Heart right ventricle (tissue), 16 donors: Measurements from ENCODE around the gene PINK1. TPM values are rescaled to one million over a fixed set of nuclear protein-coding genes. Genes with fewer than 3 reads are reported as not detected.

ENCODE experiments used
- ATAC-seq, 8 donors: fragments of 200-7000 bp; cut with Tn5 transposase; one replicate each; pipeline ENCODE4 v1.9.1; 2020; ENCODE audit warnings: mild to moderate bottlenecking in 8 of 8, moderate library complexity in 8 of 8, moderate number of reproducible peaks in 1 of 8
- DNase-seq, 2 donors: peaks; one replicate each; pipeline ENCODE4 v3.0.0-alpha.2; 2020
- H3K27ac ChIP-seq, 10 donors: fragments of 200-600 bp; sonication (generic) in 2 of 10; one replicate each; pipeline versions ENCODE4 v1.5.0 to v1.8.0; 2020 to 2022; ENCODE audit warnings: mild to moderate bottlenecking in 3 of 10
- H3K27me3 ChIP-seq, 7 donors: fragments of 200-600 bp; one replicate each; pipeline ENCODE4 v1.8.0; 2021 to 2022; ENCODE audit warnings: mild to moderate bottlenecking in 2 of 7
- H3K36me3 ChIP-seq, 9 donors: fragments of 200-600 bp; sonication (generic) in 1 of 9; one replicate each; pipeline versions ENCODE4 v1.5.0 to v1.8.0; 2020 to 2022; ENCODE audit warnings: mild to moderate bottlenecking in 2 of 9
- H3K4me1 ChIP-seq, 9 donors: fragments of 200-600 bp; sonication (generic) in 1 of 9; one replicate each; pipeline versions ENCODE4 v1.5.0 to v1.8.0; 2020 to 2022; ENCODE audit warnings: mild to moderate bottlenecking in 4 of 9
- H3K4me3 ChIP-seq, 10 donors: fragments of 200-600 bp; sonication (generic) in 2 of 10; one replicate each; pipeline versions ENCODE4 v1.5.0 to v1.8.0; 2020 to 2022; ENCODE audit warnings: mild to moderate bottlenecking in 7 of 10, moderate library complexity in 2 of 10
- H3K9me3 ChIP-seq, 11 donors: fragments of 200-600 bp in 10 of 11; sonication (generic) in 2 of 11; one replicate each; pipeline versions ENCODE4 v1.5.0 to v1.8.0; 2013 to 2022; ENCODE audit warnings: mild to moderate bottlenecking in 2 of 11, control low read depth in 1 of 11, moderate library complexity in 1 of 11
- WGBS, 2 donors: extraction: QIAGEN DNeasy Blood & Tissue Kit; methylation state at CpG; one replicate each; pipeline ENCODE4 v1.1.7; 2013; ENCODE audit warnings: inconsistent platforms in 1 of 2; 5-methylcytosine and 5-hydroxymethylcytosine counted together
- intact Hi-C, 10 donors: fragments of 100-400 bp; cut with DNase I; formaldehyde crosslinking; loops; one replicate each; pipeline versions ENCODE4 v1.11.1 to v1.14.2; 2022
- long read RNA-seq, 3 donors: library from polyadenylated mRNA; unstranded; transcript quantifications; one replicate each; pipeline ENCODE4 v2.0.0, GENCODE V29; 2020 to 2021
- polyA plus RNA-seq, 2 donors: library from polyadenylated mRNA; stranded (reverse); fragments of 200-250 nt; gene quantifications; one replicate each; pipeline ENCODE4 v1.2.3, GENCODE V29; 2013
- total RNA-seq, 10 donors: library from RNA; stranded (reverse); fragmentation: NEBNext Ultra II Directional in 3 of 10; extraction: Animal tissue kit (Norgen Biotek cat#: 25700) in 3 of 10; gene quantifications; one replicate each; pipeline versions ENCODE4 v1.2.1 to v1.2.4, GENCODE V29; 2021 to 2023
- TF ChIP-seq, protein P1 (sequence below), 9 donors: fragments of 200-600 bp; sonication (generic) in 2 of 9; IDR thresholded peaks; one replicate each; pipeline versions ENCODE4 v1.5.0 to v1.8.0; 2021 to 2022; ENCODE audit warnings: antibody characterized with exemption in 9 of 9, mild to moderate bottlenecking in 5 of 9, moderate library complexity in 1 of 9
- donor health status: Arrhythmogenic right ventricular cardiomyopathy.
- donor health status: ischemic (EF 13 %, LVEDD 7.1; RV severe dilation, severe dysfunction).
- donor health status: healthy with polysubstance abuse.
- donor health status: DM: no; HTN: yes; CAD: no.
- donor health status: DM: no; HTN: no; CAD: no.
- donor health status: ischemic (EF 25% LVEDD 6.9; RV normal size, moderate dysfunction).
- donor health status: ischemic (EF 25% LVEDD 5.7; RV mildly dilated, moderate dysfunction).
- donor health status: healthy.
- donor health status: DM: yes; HTN: yes; CAD: no.
- donor health status: Ischemic cardiomyopathy.
- donor health status: ischemic (EF 35%, LVEDD 5.7; RV mildly dilated, moderate dysfunction).
- donor health status: nonischemic (EF 11% LVEDD 7.7; RV severe dilation, severe dysfunction).
- donor health status: DM: yes; HTN: yes; CAD: no.
- donor health status: PGD.
- donor health status: ischemic (EF 29% LVEDD 5.4; RV normal size, mild dysfunction).
- donor health status: nonischemic (EF 23%, LVEDD 6.1; RV moderate dilation, normal function).

Gene PINK1
- 100 to 1,000 TPM; 180 to 315 (median 244) TPM for total RNA-seq
- 100 to 1,000 TPM; 204 to 211 TPM for polyA plus RNA-seq
- long read RNA-seq, donor 1, transcript PINK1-201 (8 exons, 2,660 nt) = major isoform, 1,273 of 1,569 reads
- long read RNA-seq, donor 1, partial matches to known transcripts = 225 of 1,569 reads
- long read RNA-seq, donor 1, other reads (novel, unspliced or antisense) = 69 of 1,569 reads
- long read RNA-seq, donor 2, transcript PINK1-202 (4 exons, 1,658 nt) = minor isoform, 8 of 1,564 reads
- long read RNA-seq, donor 2, transcript PINK1-201 (8 exons, 2,660 nt) = major isoform, 1,295 of 1,564 reads
- long read RNA-seq, donor 2, partial matches to known transcripts = 216 of 1,564 reads
- long read RNA-seq, donor 2, other reads (novel, unspliced or antisense) = 45 of 1,564 reads
- long read RNA-seq, donor 3, transcript PINK1-201 (8 exons, 2,660 nt) = major isoform, 45 of 298 reads
- long read RNA-seq, donor 3, transcript PINK1-202 (4 exons, 1,658 nt) = minor isoform, 8 of 298 reads
- long read RNA-seq, donor 3, partial matches to known transcripts = 181 of 298 reads
- long read RNA-seq, donor 3, other reads (novel, unspliced or antisense) = 64 of 298 reads

GRCh38 chr1:20633190-20634064 is at the start of gene PINK1:
PINK1 (plus strand) TSS chr1:20633458; CDS start chr1:20633549, 91 bp downstream.
- TF ChIP-seq, protein P1, sequence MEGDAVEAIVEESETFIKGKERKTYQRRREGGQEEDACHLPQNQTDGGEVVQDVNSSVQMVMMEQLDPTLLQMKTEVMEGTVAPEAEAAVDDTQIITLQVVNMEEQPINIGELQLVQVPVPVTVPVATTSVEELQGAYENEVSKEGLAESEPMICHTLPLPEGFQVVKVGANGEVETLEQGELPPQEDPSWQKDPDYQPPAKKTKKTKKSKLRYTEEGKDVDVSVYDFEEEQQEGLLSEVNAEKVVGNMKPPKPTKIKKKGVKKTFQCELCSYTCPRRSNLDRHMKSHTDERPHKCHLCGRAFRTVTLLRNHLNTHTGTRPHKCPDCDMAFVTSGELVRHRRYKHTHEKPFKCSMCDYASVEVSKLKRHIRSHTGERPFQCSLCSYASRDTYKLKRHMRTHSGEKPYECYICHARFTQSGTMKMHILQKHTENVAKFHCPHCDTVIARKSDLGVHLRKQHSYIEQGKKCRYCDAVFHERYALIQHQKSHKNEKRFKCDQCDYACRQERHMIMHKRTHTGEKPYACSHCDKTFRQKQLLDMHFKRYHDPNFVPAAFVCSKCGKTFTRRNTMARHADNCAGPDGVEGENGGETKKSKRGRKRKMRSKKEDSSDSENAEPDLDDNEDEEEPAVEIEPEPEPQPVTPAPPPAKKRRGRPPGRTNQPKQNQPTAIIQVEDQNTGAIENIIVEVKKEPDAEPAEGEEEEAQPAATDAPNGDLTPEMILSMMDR (IDR thresholded peaks at IDR 0.05) = peak; percentile 95 to 100 (median 99)
- DNase-seq (peak; percentile 76 to 85), ATAC-seq (peak; percentile 84 to 95 (median 94))
- peak within 1 kb of the TSS; percentile 89 to 100 (median 96) for H3K4me3 ChIP-seq
- intact Hi-C loops = loop anchor here (1.0 to 5.0 kb wide), 7 partner anchors 46 to 113 kb away; partner anchors contain the start of gene CDA (in 1 of the 10)
- H3K27me3 ChIP-seq = peaks cover 0 to 4% (median 0%) of the 10 kb centered on the region in 7 donors
- peaks cover 2 to 38% (median 27%) of the 10 kb centered on the region in 9 donors for H3K4me1 ChIP-seq
- no peaks in the 10 kb centered on the region for H3K9me3 ChIP-seq
- WGBS, 2 donors = 1% methylated on average over 84 to 93 of the region's 93 CpGs
- peak within 1 kb of the TSS; percentile 93 to 99 (median 98) for H3K27ac ChIP-seq
- H3K36me3 ChIP-seq = peaks cover 0 to 25% (median 8%) of the 10 kb centered on the region in 9 donors

DNA sequence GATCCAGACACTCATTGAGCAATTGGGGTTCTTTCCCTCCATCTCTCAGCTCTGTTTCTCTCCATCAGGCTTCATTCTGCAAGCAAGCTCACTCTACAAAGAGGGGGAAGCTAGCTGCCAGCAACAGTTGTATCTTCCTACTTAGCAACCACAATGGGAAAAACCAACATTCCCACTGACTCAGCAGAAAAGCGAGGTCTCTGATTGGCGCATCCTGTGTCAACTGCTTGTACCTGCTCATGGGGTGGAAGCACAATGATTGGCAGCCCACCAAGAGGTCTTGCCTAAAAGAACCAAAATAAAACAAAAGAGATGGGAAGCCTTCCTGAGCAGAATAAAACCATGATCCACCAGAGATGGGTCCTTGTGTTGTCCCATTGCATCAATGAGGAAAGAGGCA is 48.4 kb upstream of the PINK1 start:
- intact Hi-C loops = loop anchor here in 1 of 10 donors (5.0 kb wide), 1 partner anchor 47 kb away; the partner anchor contains the start of gene PINK1
- peaks cover 0 to 35% (median 17%) of the 10 kb centered on the region in 7 donors for H3K27me3 ChIP-seq
- TF ChIP-seq, protein P1 (IDR thresholded peaks at IDR 0.05) = no peak
- no peak overlapping the region for H3K27ac ChIP-seq
- DNase-seq (no peak), ATAC-seq (no peak)
- WGBS, 2 donors = 66% methylated on average over 2 of the region's 2 CpGs
- H3K9me3 ChIP-seq = peaks cover 0 to 4% (median 0%) of the 10 kb centered on the region in 11 donors
- peaks cover 2 to 17% (median 12%) of the 10 kb centered on the region in 9 donors for H3K4me1 ChIP-seq
- no peaks in the 10 kb centered on the region for H3K36me3 ChIP-seq
- no peak overlapping the region for H3K4me3 ChIP-seq

DNA sequence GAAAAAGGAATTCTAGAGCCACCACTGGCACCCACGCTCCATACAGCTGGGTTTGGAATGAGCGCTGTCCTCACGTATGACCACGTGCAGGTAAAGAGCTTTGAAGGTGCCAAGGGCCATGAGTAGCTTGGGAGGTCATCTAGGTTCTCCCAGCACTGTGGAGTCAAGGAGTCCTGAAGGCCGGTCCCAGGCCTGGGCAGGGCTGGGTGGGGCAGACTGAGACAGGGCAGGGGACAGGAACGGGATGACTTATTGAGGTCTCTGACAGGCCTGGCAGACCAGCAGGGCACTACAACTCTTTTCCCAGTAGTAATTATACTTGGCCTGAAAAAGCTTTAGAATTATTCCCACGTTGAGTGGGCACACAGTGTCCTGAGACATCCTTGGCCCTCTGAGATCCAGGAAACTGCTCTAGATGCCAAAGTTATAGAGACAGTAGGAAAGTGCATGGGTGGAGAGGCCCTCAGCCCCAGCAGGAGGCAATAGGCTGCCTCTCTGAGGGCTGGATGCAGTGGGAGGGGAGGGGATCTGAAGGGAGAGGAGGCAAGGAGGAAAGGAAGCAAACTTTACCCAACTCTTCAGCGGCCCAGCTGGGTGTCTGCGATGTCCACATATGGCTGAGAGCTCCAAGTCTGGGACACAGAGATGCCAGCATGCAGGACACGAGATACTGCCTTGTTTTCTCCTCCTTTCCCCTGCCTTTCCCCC is 46.2 kb upstream of the PINK1 start:
- peaks cover 0 to 57% (median 26%) of the 10 kb centered on the region in 7 donors for H3K27me3 ChIP-seq
- WGBS, 2 donors = 70 to 72% methylated on average over 10 of the region's 10 CpGs

More for the DNA sequence above, 46.2 kb upstream of the PINK1 start:
- ATAC-seq (peak in 2 of 8 donors; percentile 31 to 53), DNase-seq (no peak)
- intact Hi-C loops = loop anchor here in 1 of 10 donors (5.0 kb wide), 1 partner anchor 45 kb away; the partner anchor contains the start of gene PINK1
- Histone ChIP-seq H3K4me1 (peaks cover 2 to 33% (median 19%) of the 10 kb centered on the region in 9 donors), H3K27ac (peak overlapping the region in 5 of 10 donors; percentile 13 to 48 (median 26)), H3K4me3 (no peak overlapping the region), H3K9me3 (peaks cover 0 to 4% (median 0%) of the 10 kb centered on the region in 11 donors), H3K36me3 (no peaks in the 10 kb centered on the region)
- TF ChIP-seq, protein P1 (IDR thresholded peaks at IDR 0.05) = peak in 2 of 9 donors; percentile 17 to 19
